Stimulated activated naive CD8-positive, alpha-beta T cell treated with anti-CD3 and anti-CD28 coated beads, Interleukin-15, Interleukin-2, amounts not matched to agents 100 ng/mL and 50 ng/mL, for 24 hours (primary cell): Measurements from ENCODE around the gene RAG1.
A peak's percentile ranks its signal among the peaks of the same experiment; 100 is the strongest.

Experiments used
- H3K27ac Mint-ChIP-seq: one replicate; pipeline ENCODE4 v1.8.0; 2021; ENCODE audit warnings: mild to moderate bottlenecking, mixed read lengths
- H3K27me3 Mint-ChIP-seq: one replicate; pipeline ENCODE4 v1.8.0; 2021; ENCODE audit warnings: mixed read lengths
- H3K36me3 Mint-ChIP-seq: one replicate; pipeline ENCODE4 v1.8.0; 2021; ENCODE audit warnings: low read depth, mixed read lengths
- H3K4me1 Mint-ChIP-seq: one replicate; pipeline ENCODE4 v1.8.0; 2021; ENCODE audit warnings: low read depth, mixed read lengths
- H3K4me3 Mint-ChIP-seq: one replicate; pipeline ENCODE4 v1.8.0; 2021; ENCODE audit warnings: mild to moderate bottlenecking, mixed read lengths
- H3K9me3 Mint-ChIP-seq: one replicate; pipeline ENCODE4 v1.8.0; 2021; ENCODE audit warnings: mixed read lengths

Gene RAG1

DNA sequence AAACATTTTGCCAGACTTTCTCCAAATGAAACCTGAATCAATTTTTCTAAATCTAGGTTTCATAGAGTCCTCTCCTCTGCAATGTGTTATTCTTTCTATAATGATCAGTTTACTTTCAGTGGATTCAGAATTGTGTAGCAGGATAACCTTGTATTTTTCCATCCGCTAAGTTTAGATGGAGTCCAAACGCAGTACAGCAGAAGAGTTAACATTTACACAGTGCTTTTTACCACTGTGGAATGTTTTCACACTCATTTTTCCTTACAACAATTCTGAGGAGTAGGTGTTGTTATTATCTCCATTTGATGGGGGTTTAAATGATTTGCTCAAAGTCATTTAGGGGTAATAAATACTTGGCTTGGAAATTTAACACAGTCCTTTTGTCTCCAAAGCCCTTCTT, 9.6 kb downstream of the RAG1 start:
- Mint-ChIP-seq H3K27me3 (peaks cover 14% of the 10 kb centered on the region), H3K27ac (no peak overlapping the region), H3K36me3 (no peaks in the 10 kb centered on the region), H3K4me1 (no peaks in the 10 kb centered on the region), H3K9me3 (peaks cover 5% of the 10 kb centered on the region), H3K4me3 (no peak overlapping the region)

DNA sequence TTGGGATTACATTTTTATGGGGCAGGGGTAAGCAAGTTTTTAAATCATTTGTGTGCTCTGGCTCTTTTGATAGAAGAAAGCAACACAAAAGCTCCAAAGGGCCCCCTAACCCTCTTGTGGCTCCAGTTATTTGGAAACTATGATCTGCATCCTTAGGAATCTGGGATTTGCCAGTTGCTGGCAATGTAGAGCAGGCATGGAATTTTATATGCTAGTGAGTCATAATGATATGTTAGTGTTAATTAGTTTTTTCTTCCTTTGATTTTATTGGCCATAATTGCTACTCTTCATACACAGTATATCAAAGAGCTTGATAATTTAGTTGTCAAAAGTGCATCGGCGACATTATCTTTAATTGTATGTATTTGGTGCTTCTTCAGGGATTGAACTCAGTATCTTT, 10.1 kb downstream of the RAG1 start:
- H3K4me1 Mint-ChIP-seq, result no peaks in the 10 kb centered on the region
- no peak overlapping the region for H3K4me3 Mint-ChIP-seq
- no peak overlapping the region for H3K27ac Mint-ChIP-seq
- no peaks in the 10 kb centered on the region for H3K36me3 Mint-ChIP-seq
- peaks cover 9% of the 10 kb centered on the region for H3K27me3 Mint-ChIP-seq
- peaks cover 5% of the 10 kb centered on the region for H3K9me3 Mint-ChIP-seq

DNA sequence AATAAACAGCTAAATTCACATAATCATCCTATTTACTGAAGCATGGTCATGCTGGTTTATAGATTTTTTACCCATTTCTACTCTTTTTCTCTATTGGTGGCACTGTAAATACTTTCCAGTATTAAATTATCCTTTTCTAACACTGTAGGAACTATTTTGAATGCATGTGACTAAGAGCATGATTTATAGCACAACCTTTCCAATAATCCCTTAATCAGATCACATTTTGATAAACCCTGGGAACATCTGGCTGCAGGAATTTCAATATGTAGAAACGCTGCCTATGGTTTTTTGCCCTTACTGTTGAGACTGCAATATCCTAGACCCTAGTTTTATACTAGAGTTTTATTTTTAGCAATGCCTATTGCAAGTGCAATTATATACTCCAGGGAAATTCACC, 10.7 kb downstream of the RAG1 start:
- peaks cover 5% of the 10 kb centered on the region for H3K9me3 Mint-ChIP-seq
- no peak overlapping the region for H3K4me3 Mint-ChIP-seq
- H3K27ac Mint-ChIP-seq, result no peak overlapping the region
- peaks cover 9% of the 10 kb centered on the region for H3K27me3 Mint-ChIP-seq
- no peaks in the 10 kb centered on the region for H3K36me3 Mint-ChIP-seq
- no peaks in the 10 kb centered on the region for H3K4me1 Mint-ChIP-seq

DNA sequence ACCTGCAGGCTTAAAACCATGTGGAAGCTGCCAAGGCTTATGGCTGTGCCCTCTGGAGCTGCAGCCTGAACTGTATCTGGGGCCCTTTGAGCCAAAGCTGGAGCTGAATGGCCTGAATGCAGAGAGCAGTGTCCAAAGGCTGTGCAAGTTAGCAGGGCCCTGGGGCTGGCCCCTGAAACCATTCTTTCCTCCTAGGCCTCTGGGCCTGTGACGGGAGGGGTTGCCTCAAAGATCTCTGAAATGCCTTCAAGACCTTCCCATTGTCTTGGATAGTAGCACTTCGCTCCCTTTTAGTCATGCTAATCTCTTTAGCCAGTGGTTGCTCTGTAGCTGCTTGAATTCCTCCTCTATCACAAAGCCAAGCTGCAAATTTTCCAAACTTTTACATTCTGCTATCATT, 13.7 kb downstream of the RAG1 start:
- H3K27ac Mint-ChIP-seq, result no peak overlapping the region
- no peaks in the 10 kb centered on the region for H3K36me3 Mint-ChIP-seq
- H3K9me3 Mint-ChIP-seq, result peaks cover 5% of the 10 kb centered on the region
- peaks cover 12% of the 10 kb centered on the region for H3K27me3 Mint-ChIP-seq
- no peaks in the 10 kb centered on the region for H3K4me1 Mint-ChIP-seq
- no peak overlapping the region for H3K4me3 Mint-ChIP-seq

DNA sequence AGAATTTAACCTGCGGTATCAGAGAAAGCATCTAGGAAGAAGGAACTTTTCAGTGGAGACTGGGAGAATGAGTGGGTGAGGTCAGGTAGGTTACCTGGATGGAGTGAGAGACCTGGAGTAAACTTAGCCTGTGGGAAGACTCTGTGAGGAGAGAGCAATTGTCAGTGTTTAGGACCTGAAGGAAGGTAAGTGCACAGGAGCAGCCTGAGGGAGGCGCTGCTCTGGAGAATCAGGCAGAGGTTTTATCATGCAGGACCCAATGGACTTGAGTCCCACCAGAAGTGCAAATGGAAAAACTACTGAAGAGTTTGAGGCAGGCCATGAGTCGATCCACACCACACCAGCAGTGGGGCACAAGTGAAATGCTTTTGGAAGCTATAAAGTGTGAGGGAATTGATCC, 15.9 kb downstream of the RAG1 start:
- Mint-ChIP-seq H3K9me3 (peaks cover 5% of the 10 kb centered on the region), H3K36me3 (no peaks in the 10 kb centered on the region)

DNA sequence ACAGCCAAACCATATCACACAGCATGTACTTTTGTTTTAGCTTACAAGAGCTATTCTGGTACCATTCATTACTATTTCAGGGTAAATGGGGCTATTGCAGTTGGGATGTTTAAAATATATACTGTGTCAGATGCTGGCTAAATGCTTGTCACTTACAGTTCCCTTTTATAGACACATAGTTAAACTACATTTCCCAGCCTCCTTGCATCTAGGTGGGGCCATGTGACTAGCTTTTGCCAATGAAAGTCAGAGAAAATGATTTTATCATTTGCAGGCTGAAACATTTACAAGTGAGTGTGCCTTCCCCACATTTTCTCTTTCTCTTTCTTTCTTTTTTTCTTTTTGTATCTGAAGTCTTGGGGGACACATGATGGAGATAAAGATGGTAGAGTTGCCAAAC, 18.7 kb downstream of the RAG1 start:
- Mint-ChIP-seq H3K27ac (no peak overlapping the region), H3K4me1 (no peaks in the 10 kb centered on the region), H3K9me3 (peaks cover 5% of the 10 kb centered on the region), H3K4me3 (no peak overlapping the region), H3K27me3 (peaks cover 30% of the 10 kb centered on the region), H3K36me3 (no peaks in the 10 kb centered on the region)

More for the DNA sequence above, 15.9 kb downstream of the RAG1 start:
- Mint-ChIP-seq H3K27me3 (peaks cover 15% of the 10 kb centered on the region), H3K27ac (no peak overlapping the region), H3K4me3 (no peak overlapping the region), H3K4me1 (no peaks in the 10 kb centered on the region)

DNA sequence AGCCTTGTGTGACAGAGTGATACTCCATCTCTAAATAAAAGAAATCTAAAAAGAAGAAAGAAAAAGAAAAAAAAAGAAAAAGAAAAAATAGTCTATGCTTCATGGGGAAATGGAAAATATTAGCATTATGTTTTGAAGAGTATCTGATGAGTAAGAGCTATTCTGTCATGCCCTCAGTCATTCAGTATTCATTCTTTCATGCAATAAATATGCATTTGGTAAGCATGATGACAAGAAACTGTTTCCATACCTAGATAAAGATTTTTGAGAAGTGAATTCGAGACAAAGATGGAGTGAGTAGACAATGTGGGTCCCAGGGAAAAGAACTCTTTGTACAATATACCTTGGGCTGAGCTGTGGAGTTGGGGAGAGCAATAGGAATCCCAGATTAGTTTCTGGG, 20.3 kb downstream of the RAG1 start:
- H3K36me3 Mint-ChIP-seq, result no peaks in the 10 kb centered on the region
- peaks cover 35% of the 10 kb centered on the region for H3K27me3 Mint-ChIP-seq
- no peak overlapping the region for H3K4me3 Mint-ChIP-seq
- H3K4me1 Mint-ChIP-seq, result no peaks in the 10 kb centered on the region
- H3K27ac Mint-ChIP-seq, result no peak overlapping the region
- H3K9me3 Mint-ChIP-seq, result no peaks in the 10 kb centered on the region

DNA sequence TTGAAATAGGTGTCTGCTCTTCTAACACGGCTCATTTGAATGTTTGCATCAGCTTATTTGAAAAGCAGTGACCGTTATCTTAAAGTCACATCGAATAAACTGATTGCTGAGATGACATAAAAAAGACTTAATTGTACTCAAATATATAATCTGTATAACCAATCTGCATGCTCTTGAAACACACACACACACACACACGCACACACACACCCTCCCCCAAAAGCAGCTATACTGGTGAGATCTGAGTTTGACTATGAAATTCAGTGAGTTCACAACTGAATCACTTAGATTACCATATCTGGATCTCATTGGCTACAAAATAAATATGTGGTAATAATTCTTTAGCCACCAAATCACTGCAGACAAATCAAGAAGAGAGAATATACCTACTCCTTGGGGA, 22.7 kb downstream of the RAG1 start:
- H3K36me3 Mint-ChIP-seq, result no peaks in the 10 kb centered on the region
- H3K4me3 Mint-ChIP-seq, result no peak overlapping the region
- H3K4me1 Mint-ChIP-seq, result no peaks in the 10 kb centered on the region
- no peaks in the 10 kb centered on the region for H3K9me3 Mint-ChIP-seq
- no peak overlapping the region for H3K27ac Mint-ChIP-seq
- H3K27me3 Mint-ChIP-seq, result peaks cover 57% of the 10 kb centered on the region

DNA sequence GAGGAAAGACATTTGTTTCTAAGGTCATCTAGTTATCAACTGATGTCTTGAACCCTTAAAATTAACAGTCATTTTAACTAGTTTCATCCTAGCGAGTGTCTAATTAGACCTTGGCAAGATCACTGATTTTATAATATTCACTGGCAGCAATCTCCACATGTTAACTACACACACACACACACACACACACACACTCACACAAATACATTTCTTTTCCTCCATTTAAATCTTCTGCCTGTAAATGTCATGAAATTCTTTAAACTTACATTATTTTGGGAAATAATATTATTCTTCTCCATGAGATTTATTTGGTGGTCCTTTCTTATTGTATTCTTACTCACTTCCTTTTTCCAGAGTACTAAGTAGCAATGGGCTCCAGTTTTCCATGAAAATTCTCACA, 23.6 kb downstream of the RAG1 start:
- Mint-ChIP-seq H3K27me3 (peaks cover 62% of the 10 kb centered on the region), H3K9me3 (no peaks in the 10 kb centered on the region), H3K4me3 (no peak overlapping the region), H3K4me1 (no peaks in the 10 kb centered on the region), H3K27ac (no peak overlapping the region), H3K36me3 (no peaks in the 10 kb centered on the region)

DNA sequence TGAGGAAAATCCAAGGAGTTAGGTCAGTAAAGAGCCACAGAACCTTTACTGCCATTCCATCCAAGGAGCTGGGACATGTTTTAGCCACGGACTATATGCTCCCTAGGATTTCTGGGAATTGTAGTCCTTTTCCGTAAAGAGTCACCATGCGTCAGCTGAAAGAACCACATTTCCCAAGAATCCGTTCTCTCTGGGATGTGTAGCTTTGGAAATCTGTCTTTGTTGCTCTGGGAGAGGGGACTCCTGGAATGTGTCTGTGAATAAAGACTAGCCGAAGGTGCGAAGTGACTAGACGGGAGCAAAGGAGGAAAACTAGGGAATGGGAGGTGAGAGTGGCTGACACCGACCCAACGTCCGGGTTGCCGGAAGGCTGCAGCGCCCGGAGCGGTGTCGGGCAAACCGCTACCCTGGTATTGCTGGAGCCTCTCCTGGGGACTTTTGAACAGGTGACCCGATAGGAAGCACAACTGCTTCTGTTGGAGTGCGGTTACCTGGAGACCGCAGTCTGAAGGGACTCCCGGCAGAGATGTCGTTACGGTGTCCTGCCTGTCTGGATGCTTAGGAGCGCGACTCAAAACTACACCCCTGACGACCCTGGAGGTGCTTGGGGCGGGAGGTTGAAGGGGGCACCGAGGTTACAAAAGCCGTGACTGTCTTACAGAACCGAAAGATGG, 26.6 kb downstream of the RAG1 start, which contains the start of gene IFTAP:
TSS of gene IFTAP (plus strand) at position 187 of the 674 bp plus-strand sequence. CDS start 15,602 bp downstream, outside the sequence.
- H3K27ac Mint-ChIP-seq, result peak within 1 kb of the TSS; percentile 62
- no peaks in the 10 kb centered on the region for H3K36me3 Mint-ChIP-seq
- H3K9me3 Mint-ChIP-seq, result no peaks in the 10 kb centered on the region
- peaks cover 64% of the 10 kb centered on the region for H3K27me3 Mint-ChIP-seq
- H3K4me3 Mint-ChIP-seq, result peak within 1 kb of the TSS; percentile 94
- no peaks in the 10 kb centered on the region for H3K4me1 Mint-ChIP-seq

DNA sequence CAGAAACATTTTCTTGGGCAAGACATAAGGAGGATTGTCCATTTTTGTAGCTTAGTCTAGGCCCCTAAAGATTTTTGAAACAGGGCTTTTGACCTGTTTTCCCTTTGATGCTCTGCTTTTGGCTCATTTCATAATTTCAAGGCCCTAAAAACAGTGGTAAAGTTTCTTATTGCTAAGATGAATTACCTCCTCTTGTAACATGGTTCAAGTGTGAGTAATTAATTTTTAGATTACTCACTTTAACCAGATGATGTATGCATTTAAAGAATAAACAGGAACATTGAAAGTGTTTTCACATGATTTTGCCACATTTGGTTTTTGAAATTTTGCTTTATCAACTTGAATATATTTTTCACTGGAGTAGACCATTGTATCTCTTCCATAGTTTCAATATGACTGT, 29.1 kb downstream of the RAG1 start:
- H3K9me3 Mint-ChIP-seq, result no peaks in the 10 kb centered on the region
- peaks cover 60% of the 10 kb centered on the region for H3K27me3 Mint-ChIP-seq
- no peak overlapping the region for H3K4me3 Mint-ChIP-seq
- H3K4me1 Mint-ChIP-seq, result no peaks in the 10 kb centered on the region
- H3K36me3 Mint-ChIP-seq, result no peaks in the 10 kb centered on the region
- no peak overlapping the region for H3K27ac Mint-ChIP-seq

DNA sequence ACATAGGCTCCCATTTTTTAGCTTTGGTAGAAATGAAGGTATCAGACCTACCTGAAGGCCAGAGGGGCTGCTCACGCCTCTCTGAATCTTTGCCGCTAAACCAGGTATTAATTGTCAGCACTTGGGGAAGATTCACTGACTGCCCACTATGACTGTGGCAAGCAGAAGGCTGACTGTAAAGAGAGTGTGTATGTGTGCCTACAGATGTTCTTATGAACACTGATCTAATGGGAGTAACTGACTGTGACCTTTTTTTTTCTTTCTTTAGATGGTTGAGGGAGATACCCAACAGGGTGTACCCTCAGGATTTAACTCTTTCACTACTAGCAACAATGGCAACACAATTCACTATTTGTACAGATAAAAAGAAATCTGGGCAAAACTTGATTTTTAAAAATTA, 30.2 kb downstream of the RAG1 start, which contains the start of gene RAG2:
TSS of gene RAG2 (minus strand) at position 186 of the 400 bp plus-strand sequence. CDS start 4,068 bp downstream, outside the sequence.
- Mint-ChIP-seq H3K9me3 (no peaks in the 10 kb centered on the region), H3K27me3 (peaks cover 64% of the 10 kb centered on the region), H3K4me1 (no peaks in the 10 kb centered on the region), H3K36me3 (no peaks in the 10 kb centered on the region), H3K27ac (no peak within 1 kb of the TSS), H3K4me3 (no peak within 1 kb of the TSS)

DNA sequence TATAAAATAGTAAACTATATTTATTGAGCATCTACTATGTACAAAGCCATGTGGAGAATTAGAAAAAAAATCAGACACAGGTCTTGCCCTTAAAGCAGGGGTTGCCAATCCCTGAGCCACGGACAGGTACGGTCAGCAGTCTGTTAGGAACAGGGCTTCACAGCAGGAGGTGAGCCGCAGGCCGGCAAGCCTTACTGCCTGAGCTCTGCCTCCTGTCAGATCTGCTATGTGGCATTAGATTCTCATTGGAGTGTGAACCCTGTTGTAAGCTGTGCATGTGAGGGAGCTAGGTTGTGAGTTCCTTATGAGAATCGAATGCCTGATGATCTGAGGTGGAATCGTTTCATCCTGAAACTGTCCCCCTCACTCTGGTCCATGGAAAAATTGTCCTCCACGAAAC, 32.4 kb downstream of the RAG1 start:
- no peaks in the 10 kb centered on the region for H3K9me3 Mint-ChIP-seq

DNA sequence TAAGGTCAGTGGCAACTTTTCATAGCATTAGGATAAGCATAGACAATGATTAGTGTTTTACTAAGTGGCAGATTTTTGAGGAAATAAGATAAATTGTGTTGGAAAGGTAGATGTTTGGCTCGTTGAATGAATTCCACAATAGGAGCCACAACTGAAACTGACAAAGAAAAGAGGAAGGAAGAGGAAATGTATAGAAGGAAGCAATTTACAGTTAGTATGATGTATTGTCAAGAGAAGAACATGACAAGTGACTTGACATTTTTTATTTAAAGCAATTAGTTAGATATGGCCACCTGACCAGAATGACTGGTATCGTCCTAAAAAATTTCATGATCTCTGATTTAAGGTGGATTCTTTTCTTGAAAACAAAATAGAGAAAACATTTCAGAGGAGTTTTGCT, 33.3 kb downstream of the RAG1 start:
- peaks cover 45% of the 10 kb centered on the region for H3K27me3 Mint-ChIP-seq
- H3K4me3 Mint-ChIP-seq, result no peak overlapping the region
- no peaks in the 10 kb centered on the region for H3K9me3 Mint-ChIP-seq
- H3K27ac Mint-ChIP-seq, result no peak overlapping the region
- no peaks in the 10 kb centered on the region for H3K4me1 Mint-ChIP-seq
- no peaks in the 10 kb centered on the region for H3K36me3 Mint-ChIP-seq

More for the DNA sequence above, 32.4 kb downstream of the RAG1 start:
- H3K27ac Mint-ChIP-seq, result no peak overlapping the region
- no peaks in the 10 kb centered on the region for H3K4me1 Mint-ChIP-seq
- no peaks in the 10 kb centered on the region for H3K36me3 Mint-ChIP-seq
- H3K4me3 Mint-ChIP-seq, result no peak overlapping the region
- H3K27me3 Mint-ChIP-seq, result peaks cover 53% of the 10 kb centered on the region

DNA sequence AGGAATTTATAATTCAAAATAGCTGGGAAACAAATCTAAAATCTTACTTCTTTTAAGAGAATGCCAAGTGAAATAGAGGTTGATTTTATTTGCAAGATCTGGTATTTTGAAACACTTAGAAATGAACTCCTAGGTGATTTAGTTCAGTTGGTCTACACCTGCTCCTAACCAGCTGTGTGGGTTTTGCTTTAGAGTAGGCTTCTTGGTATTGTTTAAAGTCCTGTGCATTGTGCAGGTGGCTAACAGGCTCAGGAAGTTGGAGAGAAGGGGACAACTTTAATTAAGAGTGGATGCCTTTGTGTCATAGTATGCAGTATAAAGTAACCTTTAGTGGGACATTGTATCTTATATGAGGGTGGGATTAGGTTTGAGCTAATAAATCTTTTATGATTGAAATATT, 34.3 kb downstream of the RAG1 start:
- no peak overlapping the region for H3K4me3 Mint-ChIP-seq
- no peak overlapping the region for H3K27ac Mint-ChIP-seq
- no peaks in the 10 kb centered on the region for H3K4me1 Mint-ChIP-seq
- peaks cover 43% of the 10 kb centered on the region for H3K27me3 Mint-ChIP-seq
- no peaks in the 10 kb centered on the region for H3K9me3 Mint-ChIP-seq
- no peaks in the 10 kb centered on the region for H3K36me3 Mint-ChIP-seq
